Naive B cell (primary cell): ENCODE measurements around the gene AIMP1. TPM values are rescaled to one million over a fixed set of nuclear protein-coding genes. Genes with fewer than 3 reads are reported as not detected.

ENCODE experiments used
- ATAC-seq, 2 donors: fragments of 150-1000 bp; cut with Tn5 transposase; 2 replicates each; pipeline ENCODE4 v1.10.0; 2021; ENCODE audit warnings: low read depth in 2 of 2, mild to moderate bottlenecking in 2 of 2, moderate library complexity in 2 of 2
- DNase-seq: peaks from one replicate; pipeline ENCODE4 v3.0.0; 2022
- H3K27ac Mint-ChIP-seq, 6 donors: one replicate each; pipeline ENCODE4 v1.8.0; 2020 to 2022; ENCODE audit warnings: mild to moderate bottlenecking in 6 of 6, mixed read lengths in 6 of 6, moderate library complexity in 5 of 6, inconsistent platforms in 2 of 6
- H3K27me3 Mint-ChIP-seq, 3 donors: one replicate each; pipeline ENCODE4 v1.8.0; 2021 to 2022; ENCODE audit warnings: mixed read lengths in 3 of 3, mild to moderate bottlenecking in 1 of 3
- H3K36me3 Mint-ChIP-seq, 2 donors: one replicate each; pipeline ENCODE4 v1.8.0; 2020 to 2022; ENCODE audit warnings: mixed read lengths in 2 of 2, inconsistent platforms in 1 of 2, mild to moderate bottlenecking in 1 of 2
- H3K4me1 Mint-ChIP-seq, 3 donors: one replicate each; pipeline ENCODE4 v1.8.0; 2020 to 2022; ENCODE audit warnings: mixed read lengths in 3 of 3, inconsistent platforms in 1 of 3, mild to moderate bottlenecking in 1 of 3, moderate library complexity in 1 of 3
- H3K4me3 Mint-ChIP-seq, 8 donors: one replicate each; pipeline ENCODE4 v1.8.0; 2020 to 2022; ENCODE audit warnings: mild to moderate bottlenecking in 8 of 8, mixed read lengths in 8 of 8, moderate library complexity in 8 of 8, inconsistent platforms in 2 of 8
- H3K9me3 Mint-ChIP-seq, 7 donors: one replicate each; pipeline ENCODE4 v1.8.0; 2020 to 2022; ENCODE audit warnings: mixed read lengths in 7 of 7, mild to moderate bottlenecking in 5 of 7, inconsistent platforms in 2 of 7, moderate library complexity in 1 of 7
- polyA plus RNA-seq, 6 donors: library from polyadenylated mRNA; unstranded; fragments of 300-500 nt; fragmentation: Illumina TruSeq; gene quantifications; one replicate each; pipeline ENCODE4 v1.2.3, GENCODE V29; 2021; ENCODE audit warnings: low read depth in 6 of 6

AIMP1 gene
- polyA plus RNA-seq, 6 donors from 2014 or later = 72.7 to 91.3 (median 79.5) TPM

- no peaks in the 10 kb centered on the region for H3K27me3 Mint-ChIP-seq
- H3K27ac Mint-ChIP-seq = peak overlapping the region in 2 of 6 donors; percentile 11 to 13
- peaks cover 56 to 72% of the 10 kb centered on the region in 2 donors for H3K36me3 Mint-ChIP-seq
- H3K4me1 Mint-ChIP-seq = peaks cover 27 to 38% (median 34%) of the 10 kb centered on the region in 3 donors
- no peak for ATAC-seq
- H3K4me3 Mint-ChIP-seq = peak overlapping the region in 2 of 8 donors; percentile 42 to 43
- H3K9me3 Mint-ChIP-seq = peaks cover 6 to 31% (median 10%) of the 10 kb centered on the region in 7 donors
- DNase-seq = no peak
Measured at GRCh38 chr4:106340774-106341173, 24.4 kb downstream of the AIMP1 start.

DNA sequence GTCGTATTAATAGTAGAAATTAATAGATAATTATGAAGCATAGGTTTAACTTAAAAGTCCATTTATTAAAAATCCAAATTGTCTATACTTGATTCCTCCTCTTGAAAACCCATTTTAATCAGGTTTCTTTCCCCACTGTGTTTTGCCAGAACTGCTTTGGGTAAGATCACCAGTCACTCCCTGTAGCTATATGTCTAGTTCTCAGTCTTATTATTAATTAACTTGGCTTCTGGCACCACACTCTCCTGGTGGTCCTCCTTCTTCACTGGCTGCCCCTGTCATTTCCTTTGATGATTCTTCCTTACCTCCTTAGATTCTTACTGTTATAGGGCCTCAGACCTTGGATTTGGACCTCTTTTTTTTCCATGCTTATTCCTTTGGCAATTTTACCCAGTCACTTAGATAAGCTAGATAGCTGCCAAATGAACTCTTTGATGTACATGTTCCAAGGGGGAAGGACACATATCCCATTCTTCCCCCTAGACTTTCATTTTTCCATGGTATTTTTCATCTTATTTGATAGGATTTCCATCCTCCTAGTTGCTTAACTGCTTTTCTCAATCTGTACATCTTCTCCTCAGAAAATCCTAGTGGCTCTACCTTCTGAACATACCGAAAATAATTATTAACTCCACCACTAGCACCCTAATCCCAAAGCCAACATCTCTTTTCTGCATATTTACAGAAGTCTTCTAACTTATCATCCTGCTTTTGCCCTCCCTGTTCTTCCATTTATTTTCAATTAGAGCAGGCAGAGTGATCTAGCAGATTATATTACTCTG lies 27.7 kb downstream of the AIMP1 start:
- Mint-ChIP-seq H3K27ac (peak overlapping the region in 2 of 6 donors; percentile 14 to 54), H3K9me3 (peaks cover 0 to 16% (median 4%) of the 10 kb centered on the region in 7 donors), H3K4me3 (no peak overlapping the region), H3K36me3 (peaks cover 36 to 66% of the 10 kb centered on the region in 2 donors), H3K27me3 (no peaks in the 10 kb centered on the region), H3K4me1 (peaks cover 27 to 36% (median 32%) of the 10 kb centered on the region in 3 donors)
- DNase-seq (no peak), ATAC-seq (no peak)

DNA sequence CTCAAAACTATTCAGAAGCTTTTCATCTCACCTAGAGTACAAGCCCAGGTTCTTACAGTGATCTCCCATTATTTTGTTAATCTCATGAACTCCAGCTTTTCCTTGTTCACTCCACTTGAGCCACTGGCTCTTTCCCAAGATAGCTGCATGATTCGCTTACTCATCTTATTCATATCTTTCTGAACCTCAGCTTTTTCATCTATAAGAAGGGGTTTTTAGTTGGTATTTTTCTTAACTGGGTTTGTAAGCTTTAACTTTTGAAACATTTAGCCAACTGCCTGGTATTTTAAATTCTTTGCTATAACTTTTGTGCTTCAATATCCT lies 28.3 kb downstream of the AIMP1 start:
- H3K27me3 Mint-ChIP-seq = no peaks in the 10 kb centered on the region
- peaks cover 24 to 31% (median 29%) of the 10 kb centered on the region in 3 donors for H3K4me1 Mint-ChIP-seq
- peaks cover 30 to 61% of the 10 kb centered on the region in 2 donors for H3K36me3 Mint-ChIP-seq
- DNase-seq = no peak
- no peak for ATAC-seq
- H3K27ac Mint-ChIP-seq = no peak overlapping the region
- H3K4me3 Mint-ChIP-seq = no peak overlapping the region
- H3K9me3 Mint-ChIP-seq = peaks cover 0 to 14% (median 4%) of the 10 kb centered on the region in 7 donors

DNA sequence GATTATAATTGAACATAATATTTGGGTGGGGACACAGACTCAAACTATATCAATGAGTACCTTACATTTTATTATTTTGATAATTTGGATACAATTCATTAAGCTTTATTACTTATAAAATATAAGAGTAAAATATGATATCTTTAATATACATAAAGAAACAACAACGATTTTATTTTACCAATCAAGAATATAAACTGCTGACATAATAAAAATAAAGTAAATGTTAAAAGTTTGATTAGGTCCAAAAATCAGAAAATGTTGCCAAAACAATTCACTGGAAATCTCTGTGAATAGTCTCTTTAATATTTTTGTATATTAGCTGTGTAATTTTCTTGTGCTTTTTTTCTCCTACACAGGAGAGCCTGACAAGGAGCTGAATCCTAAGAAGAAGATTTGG lies 30.8 kb downstream of the AIMP1 start:
- H3K9me3 Mint-ChIP-seq = peaks cover 0 to 2% (median 0%) of the 10 kb centered on the region in 7 donors
- no peak overlapping the region for H3K4me3 Mint-ChIP-seq
- H3K4me1 Mint-ChIP-seq = peaks cover 10 to 15% (median 12%) of the 10 kb centered on the region in 3 donors
- no peaks in the 10 kb centered on the region for H3K27me3 Mint-ChIP-seq
- no peak for ATAC-seq
- peaks cover 15 to 36% of the 10 kb centered on the region in 2 donors for H3K36me3 Mint-ChIP-seq
- H3K27ac Mint-ChIP-seq = no peak overlapping the region
- DNase-seq = no peak

DNA sequence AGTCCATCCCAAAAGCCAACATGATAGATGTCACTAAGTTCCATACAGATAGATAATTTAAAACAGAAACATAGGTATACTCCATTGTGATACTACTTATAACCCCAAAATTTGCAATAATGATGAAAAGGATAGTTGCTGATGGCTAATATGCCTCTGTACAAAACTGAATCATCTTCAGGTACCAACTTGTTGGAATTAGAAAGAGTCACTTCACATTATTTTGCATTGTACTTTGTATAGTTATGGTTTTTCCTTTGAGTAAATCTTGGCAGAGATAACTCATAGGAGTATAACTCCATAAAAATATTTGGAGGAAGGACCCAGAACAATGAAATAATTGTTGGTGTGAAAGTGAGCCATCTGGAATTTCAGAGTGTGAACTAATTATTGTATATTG lies 34.7 kb downstream of the AIMP1 start:
- Mint-ChIP-seq H3K27ac (no peak overlapping the region), H3K27me3 (no peaks in the 10 kb centered on the region), H3K4me3 (no peak overlapping the region), H3K36me3 (peaks cover 7 to 18% of the 10 kb centered on the region in 2 donors), H3K9me3 (no peaks in the 10 kb centered on the region), H3K4me1 (peaks cover 0 to 4% (median 0%) of the 10 kb centered on the region in 3 donors)
- no peak for DNase-seq
- no peak for ATAC-seq

DNA sequence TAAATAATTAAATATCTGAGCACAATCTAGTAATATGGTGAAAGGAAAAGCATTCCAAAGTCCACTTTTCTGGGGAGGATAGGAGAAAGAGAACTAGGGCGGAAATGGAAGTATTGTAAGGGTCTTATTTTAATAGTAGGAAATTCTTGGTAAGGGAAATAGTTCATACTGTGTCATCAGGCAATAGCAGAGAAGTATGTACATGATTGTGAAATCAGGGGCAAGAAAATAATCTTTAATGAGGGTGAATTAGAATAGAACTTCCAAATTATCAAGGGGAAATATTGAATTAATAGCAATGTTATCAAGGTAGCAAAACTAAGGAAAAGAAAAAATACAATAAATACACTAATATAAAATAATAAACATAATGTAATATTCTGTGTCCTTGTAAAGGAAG lies 37.4 kb downstream of the AIMP1 start:
- Mint-ChIP-seq H3K36me3 (peaks cover 0 to 1% of the 10 kb centered on the region in 2 donors), H3K4me3 (no peak overlapping the region), H3K4me1 (peaks cover 0 to 4% (median 0%) of the 10 kb centered on the region in 3 donors), H3K27me3 (no peaks in the 10 kb centered on the region), H3K27ac (no peak overlapping the region), H3K9me3 (no peaks in the 10 kb centered on the region)
- DNase-seq = no peak
- ATAC-seq = no peak

DNA sequence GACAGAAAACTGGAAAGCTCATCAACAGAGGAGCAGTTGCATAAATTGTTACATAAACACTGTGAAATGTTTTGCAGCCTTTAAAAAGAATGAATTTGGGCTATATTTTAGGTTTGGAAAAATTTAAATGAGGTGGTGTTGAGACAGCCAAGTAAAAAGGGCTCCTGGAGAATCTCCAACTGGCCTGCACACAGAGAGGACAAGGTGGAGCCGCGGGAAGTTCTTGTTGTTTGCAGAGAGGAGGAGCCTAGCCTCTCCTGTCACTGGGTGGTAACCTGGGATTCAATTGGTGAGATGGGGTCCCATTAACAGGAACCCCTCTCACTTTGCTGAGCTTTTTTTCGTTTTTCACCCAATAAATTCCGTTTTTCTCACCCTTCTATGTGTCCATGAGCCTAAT lies 38.8 kb downstream of the AIMP1 start:
- Mint-ChIP-seq H3K36me3 (no peaks in the 10 kb centered on the region), H3K27me3 (no peaks in the 10 kb centered on the region), H3K4me1 (peaks cover 0 to 4% (median 0%) of the 10 kb centered on the region in 3 donors), H3K27ac (no peak overlapping the region), H3K9me3 (no peaks in the 10 kb centered on the region), H3K4me3 (no peak overlapping the region)
- DNase-seq (no peak), ATAC-seq (no peak)

DNA sequence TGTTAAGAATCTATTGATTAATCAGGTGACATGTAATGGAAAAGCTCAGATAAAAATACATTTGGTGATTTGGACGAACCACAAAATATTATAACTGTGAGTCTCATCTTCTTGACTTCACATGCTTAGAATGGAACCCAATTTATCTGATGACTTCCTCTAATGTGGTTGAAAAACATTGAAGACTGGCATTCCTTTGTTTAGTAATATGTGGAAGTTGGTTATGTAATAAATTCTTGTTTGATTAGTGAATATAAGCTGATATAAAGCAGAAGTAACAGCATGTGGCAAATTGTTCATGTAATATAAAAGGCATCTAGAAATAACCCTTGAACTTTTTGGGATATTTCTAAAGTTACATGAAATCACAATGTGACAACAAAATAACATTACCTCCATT lies 42.5 kb downstream of the AIMP1 start:
- ATAC-seq = no peak
- Mint-ChIP-seq H3K9me3 (no peaks in the 10 kb centered on the region), H3K27me3 (peaks cover 0 to 4% (median 0%) of the 10 kb centered on the region in 3 donors), H3K4me3 (no peak overlapping the region), H3K4me1 (no peaks in the 10 kb centered on the region), H3K36me3 (no peaks in the 10 kb centered on the region), H3K27ac (no peak overlapping the region)
- DNase-seq = no peak

- no peaks in the 10 kb centered on the region for H3K4me1 Mint-ChIP-seq
- no peak overlapping the region for H3K27ac Mint-ChIP-seq
- peaks cover 0 to 16% (median 8%) of the 10 kb centered on the region in 3 donors for H3K27me3 Mint-ChIP-seq
- no peaks in the 10 kb centered on the region for H3K9me3 Mint-ChIP-seq
- no peak for DNase-seq
- H3K4me3 Mint-ChIP-seq = no peak overlapping the region
- no peaks in the 10 kb centered on the region for H3K36me3 Mint-ChIP-seq
- no peak for ATAC-seq
Measured at GRCh38 chr4:106362086-106362825, 45.9 kb downstream of the AIMP1 start.

DNA sequence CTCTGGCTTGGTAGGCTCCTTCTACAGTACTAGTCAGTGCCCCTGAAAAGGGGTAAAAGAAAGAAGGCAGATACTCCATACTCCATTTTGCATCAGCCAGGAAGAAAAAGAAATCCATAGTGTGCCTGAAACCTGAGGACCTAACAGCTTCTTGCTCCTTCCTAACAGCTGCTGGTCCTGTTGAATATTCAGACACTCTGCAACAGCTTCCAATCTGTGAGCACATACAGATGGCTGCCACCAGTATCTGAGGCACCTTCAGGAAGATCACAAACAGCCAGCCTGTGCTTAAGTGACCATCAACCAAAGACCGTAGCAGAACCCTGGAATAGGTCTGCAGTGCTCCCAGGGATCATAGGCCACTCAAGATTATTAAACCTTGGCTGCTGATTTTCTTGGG lies 47.9 kb downstream of the AIMP1 start:
- Mint-ChIP-seq H3K4me3 (no peak overlapping the region), H3K27ac (no peak overlapping the region), H3K9me3 (no peaks in the 10 kb centered on the region), H3K36me3 (no peaks in the 10 kb centered on the region), H3K4me1 (no peaks in the 10 kb centered on the region), H3K27me3 (peaks cover 0 to 21% (median 12%) of the 10 kb centered on the region in 3 donors)
- no peak for DNase-seq
- no peak for ATAC-seq

DNA sequence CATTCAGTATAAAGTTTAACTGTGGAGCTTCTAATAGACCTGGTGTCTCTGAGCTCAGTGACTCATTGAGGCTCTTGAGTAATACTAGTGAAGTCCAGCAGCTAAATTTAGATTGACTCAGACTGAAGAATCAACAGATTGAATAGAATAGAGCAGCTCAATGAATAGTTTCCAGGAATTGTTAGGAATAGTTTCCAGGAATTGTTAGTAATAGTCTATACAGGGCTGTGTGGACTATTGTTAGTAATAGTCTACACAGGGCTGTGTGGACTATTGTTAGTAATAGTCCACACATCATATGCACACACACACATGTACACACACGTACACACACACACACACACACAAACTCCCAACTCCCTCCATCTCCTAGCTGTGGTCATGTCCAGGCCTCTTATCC lies 49.3 kb downstream of the AIMP1 start:
- Mint-ChIP-seq H3K27ac (no peak overlapping the region), H3K27me3 (peaks cover 0 to 30% (median 18%) of the 10 kb centered on the region in 3 donors)
- ATAC-seq = no peak

GRCh38 chr4:106366026-106366425 lies 49.7 kb downstream of the AIMP1 start:
- no peaks in the 10 kb centered on the region for H3K36me3 Mint-ChIP-seq
- peaks cover 0 to 2% (median 0%) of the 10 kb centered on the region in 7 donors for H3K9me3 Mint-ChIP-seq
- H3K4me3 Mint-ChIP-seq = no peak overlapping the region
- H3K27me3 Mint-ChIP-seq = peaks cover 0 to 28% (median 18%) of the 10 kb centered on the region in 3 donors
- no peak for DNase-seq
- no peaks in the 10 kb centered on the region for H3K4me1 Mint-ChIP-seq
- ATAC-seq = no peak
- no peak overlapping the region for H3K27ac Mint-ChIP-seq

More for the DNA sequence above, 49.3 kb downstream of the AIMP1 start:
- Mint-ChIP-seq H3K4me3 (no peak overlapping the region), H3K4me1 (no peaks in the 10 kb centered on the region), H3K36me3 (no peaks in the 10 kb centered on the region), H3K9me3 (peaks cover 0 to 2% (median 0%) of the 10 kb centered on the region in 7 donors)
- DNase-seq = no peak

GRCh38 chr4:106367072-106367471 lies 50.7 kb downstream of the AIMP1 start:
- ATAC-seq (no peak), DNase-seq (no peak)
- no peaks in the 10 kb centered on the region for H3K36me3 Mint-ChIP-seq
- H3K27ac Mint-ChIP-seq = no peak overlapping the region
- peaks cover 0 to 27% (median 24%) of the 10 kb centered on the region in 3 donors for H3K27me3 Mint-ChIP-seq
- peaks cover 0 to 2% (median 0%) of the 10 kb centered on the region in 7 donors for H3K9me3 Mint-ChIP-seq
- H3K4me3 Mint-ChIP-seq = no peak overlapping the region
- no peaks in the 10 kb centered on the region for H3K4me1 Mint-ChIP-seq

DNA sequence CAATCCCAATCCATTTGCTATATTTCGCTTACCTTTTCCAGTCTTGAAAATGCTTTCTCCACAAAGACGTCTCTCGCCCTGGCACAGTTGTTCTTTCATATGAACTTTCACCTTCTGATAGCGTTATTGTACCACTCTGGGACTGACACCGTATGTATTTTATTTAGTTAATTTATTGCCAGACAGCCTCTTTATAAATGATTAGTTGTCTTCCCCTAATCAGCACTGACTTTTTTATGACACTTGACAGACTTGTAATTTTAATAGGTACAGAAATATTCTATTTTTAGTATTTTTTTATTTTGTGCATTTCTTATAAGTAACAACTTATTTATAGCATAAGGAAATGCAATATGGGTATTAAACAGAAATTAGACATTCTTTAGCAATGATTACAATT lies 52.3 kb downstream of the AIMP1 start, which contains the start of gene GIMD1:
TSS of gene GIMD1 (minus strand) at position 101 of the 400 bp plus-strand sequence. CDS start 1,343 bp downstream, outside the sequence.
- Mint-ChIP-seq H3K27me3 (peaks cover 0 to 31% (median 24%) of the 10 kb centered on the region in 3 donors), H3K9me3 (peaks cover 0 to 2% (median 0%) of the 10 kb centered on the region in 7 donors), H3K36me3 (no peaks in the 10 kb centered on the region), H3K4me1 (no peaks in the 10 kb centered on the region), H3K27ac (no peak within 1 kb of the TSS), H3K4me3 (no peak within 1 kb of the TSS)
- DNase-seq (no peak), ATAC-seq (no peak)
